HG03095 (cell line): ENCODE measurements around the gene TRAPPC13.
A peak's percentile ranks its signal among the peaks of the same experiment; 100 is the strongest.
"Not testable (repeated sequence)": the region's sequence is repeated elsewhere in the genome, so short reads cannot be mapped to it uniquely, and the experiment has no call there.

ENCODE experiments used
- ATAC-seq: cut with Tn5 transposase; IDR thresholded peaks from one replicate; pipeline ENCODE4 v1.9.1; 2021; ENCODE audit warnings: moderate library complexity; ENCODE audit not compliant: unreplicated experiment

TRAPPC13 gene, protein sequence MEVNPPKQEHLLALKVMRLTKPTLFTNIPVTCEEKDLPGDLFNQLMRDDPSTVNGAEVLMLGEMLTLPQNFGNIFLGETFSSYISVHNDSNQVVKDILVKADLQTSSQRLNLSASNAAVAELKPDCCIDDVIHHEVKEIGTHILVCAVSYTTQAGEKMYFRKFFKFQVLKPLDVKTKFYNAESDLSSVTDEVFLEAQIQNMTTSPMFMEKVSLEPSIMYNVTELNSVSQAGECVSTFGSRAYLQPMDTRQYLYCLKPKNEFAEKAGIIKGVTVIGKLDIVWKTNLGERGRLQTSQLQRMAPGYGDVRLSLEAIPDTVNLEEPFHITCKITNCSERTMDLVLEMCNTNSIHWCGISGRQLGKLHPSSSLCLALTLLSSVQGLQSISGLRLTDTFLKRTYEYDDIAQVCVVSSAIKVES

GRCh38 chr5:65624571-65625555, at the start of gene TRAPPC13, which contains the start of gene SHLD3:
Gene TRAPPC13, plus strand, starts transcription at chr5:65625027. Its CDS starts 34 bp downstream, at chr5:65625061.
Gene SHLD3, plus strand, starts transcription at chr5:65625027. Its CDS starts 4,561 bp downstream, at chr5:65629588.
- ATAC-seq, result peak; percentile 66

- no peak for ATAC-seq
Observed at GRCh38 chr5:65577141-65577540, 47.7 kb upstream of the TRAPPC13 start.

- no peak for ATAC-seq
Observed at GRCh38 chr5:65588694-65589093, 36.1 kb upstream of the TRAPPC13 start.

DNA sequence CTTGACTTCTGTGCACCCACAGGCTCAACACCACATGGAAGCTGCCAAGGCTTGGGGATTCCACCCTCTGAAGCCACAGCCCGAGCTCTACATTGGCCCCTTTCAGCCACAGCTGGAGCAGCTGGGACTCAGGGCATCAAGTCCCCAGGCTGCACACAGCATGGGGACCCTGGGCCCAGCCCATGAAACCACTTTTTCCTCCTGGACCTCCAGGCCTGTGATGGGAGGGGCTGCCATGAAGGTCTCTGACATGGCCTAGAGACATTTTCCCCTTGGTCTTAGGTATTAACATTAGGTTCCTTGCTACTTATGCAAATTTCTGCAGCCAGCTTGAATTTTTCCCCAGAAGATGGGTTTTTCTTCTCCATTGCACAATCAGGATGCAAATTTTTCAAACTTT, 23.1 kb upstream of the TRAPPC13 start:
- ATAC-seq, result not testable (repeated sequence)

DNA sequence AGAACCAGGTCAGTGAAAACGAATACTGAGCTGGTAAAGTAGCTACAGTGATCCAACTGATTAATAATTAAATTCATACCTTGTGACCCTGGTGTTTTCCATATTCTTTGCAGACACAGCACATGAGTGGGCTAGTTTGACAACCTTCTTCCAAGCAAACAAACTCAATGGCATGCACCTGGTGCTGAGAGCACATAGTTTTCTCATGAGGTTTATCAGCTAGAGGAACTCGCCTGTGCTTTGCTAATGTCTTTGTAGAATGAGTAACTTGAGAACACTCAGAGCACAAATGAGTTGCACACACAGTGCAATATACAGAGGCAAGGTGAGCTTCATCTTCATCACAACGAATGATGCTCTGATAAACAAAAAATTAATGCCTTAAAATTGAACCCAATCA, 13.3 kb upstream of the TRAPPC13 start:
- ATAC-seq, result no peak

DNA sequence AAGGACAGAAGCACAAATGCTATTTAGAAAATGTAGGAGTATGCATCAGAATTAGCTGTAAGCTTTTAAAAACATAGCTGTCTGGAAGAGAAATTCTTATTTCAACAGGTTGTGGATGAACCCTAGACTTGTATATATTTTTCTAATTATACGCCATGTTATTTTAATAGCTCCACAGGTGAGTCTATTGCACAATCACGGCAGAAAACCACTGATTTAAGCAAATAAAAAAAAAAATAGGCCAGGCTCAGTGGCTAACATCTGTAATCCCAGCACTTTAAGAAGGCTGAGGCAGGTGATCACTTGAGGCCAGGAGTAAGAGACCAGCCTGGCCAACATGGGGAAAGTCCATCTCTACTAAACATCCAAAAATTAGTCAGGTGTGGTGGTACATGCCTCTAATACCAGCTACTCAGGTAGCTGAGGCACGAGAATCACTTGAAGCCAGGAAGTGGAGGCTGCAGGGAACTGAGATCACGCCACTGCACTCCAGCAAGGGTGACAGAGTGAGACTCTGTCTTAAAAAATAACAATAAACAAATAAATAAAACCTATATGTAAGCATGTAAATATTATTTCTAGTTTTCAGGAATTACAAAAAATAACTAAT, 12.4 kb upstream of the TRAPPC13 start:
- no peak for ATAC-seq

- ATAC-seq, result no peak
Observed at GRCh38 chr5:65620021-65620420, 4.8 kb upstream of the TRAPPC13 start.

DNA sequence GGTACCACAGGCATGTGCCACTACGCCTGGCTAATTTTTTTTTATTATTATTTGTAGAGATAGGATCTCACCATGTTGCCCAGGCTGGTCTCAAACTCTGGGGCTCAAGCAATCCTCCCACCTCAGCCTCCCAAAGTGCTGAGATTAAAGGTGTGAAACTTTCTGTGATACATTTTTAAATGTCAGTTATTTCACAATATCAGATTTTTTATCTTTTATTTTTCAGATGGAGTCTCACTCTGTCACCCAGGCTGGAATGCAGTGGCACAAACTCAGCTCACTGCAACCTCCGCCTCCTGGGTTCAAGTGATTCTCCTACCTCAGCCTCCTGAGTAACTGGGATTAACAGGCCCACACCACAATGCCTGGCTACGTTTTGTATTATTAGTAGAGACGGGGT, 2.9 kb upstream of the TRAPPC13 start:
- ATAC-seq, result not testable (repeated sequence)

GRCh38 chr5:65623482-65623881, 1.3 kb upstream of the TRAPPC13 start:
- no peak for ATAC-seq

DNA sequence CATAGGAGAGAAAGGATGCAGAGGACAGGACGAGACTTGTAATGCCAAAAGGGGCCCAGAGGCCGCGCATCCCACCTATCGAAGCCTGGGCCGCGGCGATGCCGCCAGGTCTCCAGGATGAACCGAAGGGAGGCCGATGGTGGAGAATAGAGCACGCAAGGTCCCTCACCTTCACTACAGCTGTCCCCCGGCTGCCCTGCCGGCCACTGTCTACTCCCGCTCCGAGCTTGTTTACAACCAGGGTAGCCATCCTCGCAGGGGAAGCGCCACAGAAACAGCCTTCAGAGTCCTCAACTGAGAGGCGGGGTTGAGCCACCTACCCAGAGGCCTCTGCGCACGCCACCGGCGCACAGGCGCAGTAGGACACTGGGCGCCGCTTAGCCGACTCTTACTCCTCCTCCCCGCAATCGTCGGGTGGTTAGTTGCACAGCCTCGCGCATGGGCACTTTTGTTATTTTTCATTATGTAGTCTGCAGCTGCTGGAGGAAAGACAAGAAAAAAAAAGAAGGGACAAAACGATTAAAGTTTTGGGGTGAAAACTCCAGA, 729 bp upstream of the TRAPPC13 start, which contains the start of gene TRIM23:
Gene TRIM23, minus strand, starts transcription at position 309 of the 546 bp plus-strand sequence. Its CDS starts 59 bp downstream, at position 250.
- peak; percentile 96 for ATAC-seq

DNA sequence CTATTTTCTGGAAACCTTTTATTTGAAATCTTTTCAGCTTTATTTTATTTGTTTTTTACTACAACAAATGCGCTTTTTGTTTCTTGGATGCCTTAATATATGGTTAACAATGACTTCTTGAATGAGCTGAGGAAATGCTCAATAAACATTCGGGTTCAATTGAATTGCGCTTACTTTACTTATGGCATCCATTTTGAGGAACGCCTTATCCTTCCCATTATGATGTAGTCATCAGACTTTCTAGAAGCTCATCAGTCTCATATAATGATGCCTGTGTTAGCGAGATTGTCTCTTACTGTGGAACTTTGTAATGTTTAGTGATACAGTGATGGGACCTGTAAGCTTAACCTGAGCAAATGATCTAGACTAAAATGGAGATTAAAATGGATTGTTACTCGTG, 916 bp downstream of the TRAPPC13 start:
- no peak for ATAC-seq

- no peak for ATAC-seq
Observed at GRCh38 chr5:65630981-65631380, 6.2 kb downstream of the TRAPPC13 start.

DNA sequence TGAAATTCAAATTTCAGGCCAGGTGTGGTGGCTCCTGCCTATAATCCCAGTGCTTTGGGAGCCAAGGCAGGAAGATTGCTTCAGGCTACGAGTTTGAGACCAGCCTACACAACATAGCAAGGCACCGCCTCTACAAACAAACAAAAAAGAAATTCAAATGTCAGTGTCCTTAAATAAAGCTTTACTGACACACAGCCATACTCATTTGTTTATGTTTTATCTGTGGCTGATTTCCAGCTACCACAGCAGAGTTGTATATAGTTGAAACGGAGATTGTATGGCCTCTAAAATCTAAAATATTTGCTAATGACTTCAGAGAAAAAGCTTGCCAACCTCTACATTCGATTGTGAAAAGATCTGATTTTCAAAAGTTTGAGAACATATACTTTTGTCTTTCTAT, 15.4 kb downstream of the TRAPPC13 start:
- ATAC-seq, result no peak

- ATAC-seq, result no peak
Observed at GRCh38 chr5:65646938-65647337, 22.1 kb downstream of the TRAPPC13 start.

GRCh38 chr5:65647941-65648340, 23.1 kb downstream of the TRAPPC13 start:
- ATAC-seq, result no peak

DNA sequence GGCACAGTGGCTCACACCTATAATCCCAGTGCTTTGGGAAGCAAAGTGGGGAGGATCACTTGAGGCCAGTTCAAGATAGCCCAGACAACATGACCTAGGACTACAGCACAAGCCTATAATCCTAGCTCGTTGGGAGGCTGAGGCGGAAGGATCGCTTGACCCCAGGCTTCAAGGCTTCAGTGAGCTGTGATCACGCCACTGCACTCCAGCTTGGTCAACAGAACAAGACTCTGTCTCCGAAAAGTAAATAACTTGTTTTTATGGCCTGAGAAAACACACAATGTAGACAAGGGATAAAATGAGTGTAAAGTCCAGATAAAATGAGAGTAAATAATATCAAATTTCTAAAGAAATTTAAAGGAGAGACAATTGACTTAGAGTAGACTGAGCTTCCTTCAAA, 26.3 kb downstream of the TRAPPC13 start:
- ATAC-seq, result no peak

- ATAC-seq, result no peak
Observed at GRCh38 chr5:65654713-65655112, 29.9 kb downstream of the TRAPPC13 start.

GRCh38 chr5:65663804-65664521, 39.1 kb downstream of the TRAPPC13 start:
- ATAC-seq, result no peak

GRCh38 chr5:65668696-65669095, 43.9 kb downstream of the TRAPPC13 start:
- ATAC-seq, result no peak

- no peak for ATAC-seq
Observed at GRCh38 chr5:65672796-65673195, 48.0 kb downstream of the TRAPPC13 start.
